HCT116 (cell line): ENCODE data around the gene TLR2. TPM values are rescaled to one million over a fixed set of nuclear protein-coding genes. Genes with fewer than 3 reads are reported as not detected.

Experiments
- ATAC-seq: fragments of 200-7000 bp; cut with Tn5 transposase; 2 replicates; pipeline ENCODE4 v1.9.1; 2020; ENCODE audit warnings: mild to moderate bottlenecking, moderate library complexity
- BruUV-seq: library from RNA; stranded (reverse); fragments of 400-500 nt; replicated peaks from 2 replicates; lab custom pipeline; 2021; lab: Mats Ljungman, UMichigan
- CTCF ChIA-PET: fragments of 300-600 bp; sonication (Branson Sonifier 250); formaldehyde crosslinking; loops from one replicate; lab custom pipeline; 2021; ENCODE audit warnings: antibody characterized with exemption; lab: Charles Lee
- POLR2A ChIA-PET: fragments of 300-600, 350-600 bp; sonication (Branson Sonifier 250); formaldehyde crosslinking; loops from one replicate; lab custom pipeline; 2021; ENCODE audit warnings: antibody characterized with exemption; lab: Charles Lee
- RAD21 ChIA-PET, 2 experiments: fragments of 300-600 bp; sonication (Branson Sonifier 250); formaldehyde crosslinking; loops; one replicate each; lab custom pipeline; 2023; ENCODE audit warnings: low total read pairs in 2 of 2; ENCODE audit not compliant: uncharacterized antibody in 2 of 2, unreplicated experiment in 2 of 2, low non-redundant PET in 1 of 2; lab: Charles Lee
- DNase-seq: peaks from one replicate; pipeline ENCODE4 v3.0.0-alpha.2; 2010; ENCODE audit warnings: low read depth, low spot score
- H2AFZ ChIP-seq: fragments of 200-600 bp; shearing (Covaris generic), sonication (generic); 2 replicates; pipeline ENCODE4 v1.6.1; 2017; ENCODE audit warnings: low read depth, mixed run types, mixed read lengths, antibody characterized with exemption, low read length; ENCODE audit not compliant: poor library complexity, severe bottlenecking
- H3K27ac ChIP-seq: 2 replicates; pipeline ENCODE4 v1.5.1; 2012; ENCODE audit warnings: low read depth, low read length
- H3K27me3 ChIP-seq: fragments of 200-600 bp; sonication (generic); 2 replicates; pipeline ENCODE4 v1.6.1; 2016; ENCODE audit warnings: mixed run types, low read length, mixed read lengths; ENCODE audit not compliant: insufficient read depth
- H3K36me3 ChIP-seq, 2 experiments: fragments of 200-500 bp in 1 of 2; fragments of 200-600 bp in 1 of 2; sonication (Bioruptor generic) in 1 of 2; sonication (generic) in 1 of 2; 2 replicates each; pipeline versions ENCODE4 v1.5.1 to v1.6.1; 2014 to 2016; ENCODE audit warnings: low read length in 2 of 2, inconsistent platforms in 1 of 2, mixed read lengths in 1 of 2, mixed run types in 1 of 2; ENCODE audit not compliant: insufficient read depth in 2 of 2, control insufficient read depth in 1 of 2
- H3K4me1 ChIP-seq, 2 experiments: fragments of 200-600 bp in 1 of 2; sonication (generic) in 1 of 2; 2 replicates each; pipeline versions ENCODE4 v1.5.1 to v1.6.1; 2012 to 2017; ENCODE audit warnings: low read length in 2 of 2, inconsistent platforms in 1 of 2, mild to moderate bottlenecking in 1 of 2, mixed read lengths in 1 of 2, mixed run types in 1 of 2, moderate library complexity in 1 of 2; ENCODE audit not compliant: insufficient read depth in 2 of 2, control insufficient read depth in 1 of 2
- H3K4me2 ChIP-seq: fragments of 200-600 bp; sonication (generic); 2 replicates; pipeline ENCODE4 v1.6.1; 2017; ENCODE audit warnings: mixed run types, low read length, mixed read lengths
- H3K4me3 ChIP-seq, 2 experiments: fragments of 200-600 bp in 1 of 2; sonication (generic) in 1 of 2; replicated peaks in 1 of 2; 2 replicates each; pipeline ENCODE4 v1.5.1; 2011 to 2016; ENCODE audit warnings: low read length in 2 of 2, control low read depth in 1 of 2, low read depth in 1 of 2, mild to moderate bottlenecking in 1 of 2, mixed read lengths in 1 of 2, mixed run types in 1 of 2
- H3K79me2 ChIP-seq: fragments of 200-600 bp; sonication (generic); 2 replicates; pipeline ENCODE4 v1.6.1; 2017; ENCODE audit warnings: mild to moderate bottlenecking, mixed run types, low read length, moderate library complexity, mixed read lengths; ENCODE audit not compliant: insufficient read depth
- H3K9ac ChIP-seq: fragments of 200-600 bp; sonication (generic); 2 replicates; pipeline ENCODE4 v1.6.1; 2016; ENCODE audit warnings: low read length, mixed read lengths
- H3K9me2 ChIP-seq: fragments of 200-600 bp; sonication (generic), shearing (Covaris generic); 2 replicates; pipeline ENCODE4 v1.6.1; 2017; ENCODE audit warnings: mixed run types, mild to moderate bottlenecking, moderate library complexity; ENCODE audit not compliant: insufficient read depth
- H3K9me3 ChIP-seq, 2 experiments: fragments of 200-500 bp in 1 of 2; fragments of 200-600 bp in 1 of 2; sonication (Bioruptor generic) in 1 of 2; sonication (generic) in 1 of 2; 2 replicates each; pipeline ENCODE4 v1.6.1; 2014 to 2017; ENCODE audit warnings: low read length in 2 of 2, mixed read lengths in 2 of 2, inconsistent platforms in 1 of 2, low read depth in 1 of 2, mild to moderate bottlenecking in 1 of 2, mixed run types in 1 of 2, moderate library complexity in 1 of 2; ENCODE audit not compliant: control insufficient read depth in 1 of 2, insufficient read depth in 1 of 2
- H4K20me1 ChIP-seq: fragments of 200-600 bp; sonication (generic), shearing (Covaris generic); 2 replicates; pipeline ENCODE4 v1.6.1; 2017; ENCODE audit warnings: mixed run types, mild to moderate bottlenecking, moderate library complexity; ENCODE audit not compliant: insufficient read depth
- CBX3 ChIP-seq: IDR thresholded peaks from 2 replicates; pipeline ENCODE4 v1.6.1; 2012; ENCODE audit warnings: low read depth
- ELF1 ChIP-seq: IDR thresholded peaks from 2 replicates; pipeline ENCODE4 v1.6.1; 2012; ENCODE audit warnings: low read depth, borderline replicate concordance
- EZH2phosphoT487 ChIP-seq: fragments of 200-600 bp; IDR thresholded peaks from 2 replicates; pipeline ENCODE4 v1.6.1; 2018; ENCODE audit warnings: antibody characterized with exemption, borderline replicate concordance
- FOSL1 ChIP-seq: IDR thresholded peaks from 2 replicates; pipeline ENCODE4 v1.6.1; 2012; ENCODE audit warnings: low read depth
- JUND ChIP-seq: IDR thresholded peaks from 2 replicates; pipeline ENCODE4 v1.6.1; 2012
- POLR2A ChIP-seq: IDR thresholded peaks from 2 replicates; pipeline ENCODE4 v1.7.0; 2011; ENCODE audit warnings: borderline replicate concordance; ENCODE audit not compliant: insufficient read depth, insufficient read length; ENCODE audit errors: extremely low read depth
- POLR2AphosphoS5 ChIP-seq: IDR thresholded peaks from 2 replicates; pipeline ENCODE4 v1.6.1; 2011; ENCODE audit warnings: mild to moderate bottlenecking, low read depth, low read length, moderate library complexity
- RAD21 ChIP-seq: IDR thresholded peaks from 2 replicates; pipeline ENCODE4 v1.6.1; 2012; ENCODE audit warnings: low read depth, mild to moderate bottlenecking
- SP1 ChIP-seq: IDR thresholded peaks from 2 replicates; pipeline ENCODE4 v1.6.1; 2012; ENCODE audit warnings: low read depth
- SRF ChIP-seq: IDR thresholded peaks from 2 replicates; pipeline ENCODE4 v1.6.1; 2012; ENCODE audit warnings: low read depth
- YY1 ChIP-seq: IDR thresholded peaks from 2 replicates; pipeline ENCODE4 v1.6.1; 2011; ENCODE audit warnings: low read length, low read depth, moderate library complexity, mild to moderate bottlenecking; ENCODE audit not compliant: insufficient replicate concordance; ENCODE audit errors: extremely low read depth
- ZNF274 ChIP-seq: fragments of 200-500 bp; sonication (Bioruptor generic); IDR thresholded peaks from 2 replicates; pipeline ENCODE4 v1.6.1; 2014; ENCODE audit warnings: mild to moderate bottlenecking, low read depth, low read length, inconsistent platforms
- intact Hi-C: fragments of 100-400 bp; cut with micrococcal nuclease; formaldehyde crosslinking; loops from 2 replicates; pipeline ENCODE4 v1.10.0; 2022
- total RNA-seq: library from RNA; stranded (reverse); gene quantifications from one replicate; pipeline ENCODE4 v1.2.1, GENCODE V29; 2021; ENCODE audit not compliant: unreplicated experiment
- TF ChIP-seq, protein P1 (sequence below), 3 experiments: fragments of 200-600 bp in 1 of 3; sonication (generic) in 1 of 3; IDR thresholded peaks in 2 of 3; conservative IDR thresholded peaks in 1 of 3; 2 replicates each; pipeline ENCODE4 v1.5.1; 2012 to 2017; ENCODE audit warnings: low read depth in 2 of 3, low read length in 2 of 3, antibody characterized with exemption in 1 of 3, borderline replicate concordance in 1 of 3, control low read depth in 1 of 3, mild to moderate bottlenecking in 1 of 3, mixed read lengths in 1 of 3, mixed run types in 1 of 3, moderate library complexity in 1 of 3; ENCODE audit not compliant: insufficient read depth in 1 of 3
- TF ChIP-seq, protein P2 (sequence below): IDR thresholded peaks from 2 replicates; pipeline ENCODE4 v1.6.1; 2011; ENCODE audit warnings: mild to moderate bottlenecking, low read length, moderate library complexity; ENCODE audit not compliant: insufficient replicate concordance; ENCODE audit errors: extremely low read depth

The TLR2 gene
- total RNA-seq, 1 experiment from 2014 or later: 0.12 TPM

DNA sequence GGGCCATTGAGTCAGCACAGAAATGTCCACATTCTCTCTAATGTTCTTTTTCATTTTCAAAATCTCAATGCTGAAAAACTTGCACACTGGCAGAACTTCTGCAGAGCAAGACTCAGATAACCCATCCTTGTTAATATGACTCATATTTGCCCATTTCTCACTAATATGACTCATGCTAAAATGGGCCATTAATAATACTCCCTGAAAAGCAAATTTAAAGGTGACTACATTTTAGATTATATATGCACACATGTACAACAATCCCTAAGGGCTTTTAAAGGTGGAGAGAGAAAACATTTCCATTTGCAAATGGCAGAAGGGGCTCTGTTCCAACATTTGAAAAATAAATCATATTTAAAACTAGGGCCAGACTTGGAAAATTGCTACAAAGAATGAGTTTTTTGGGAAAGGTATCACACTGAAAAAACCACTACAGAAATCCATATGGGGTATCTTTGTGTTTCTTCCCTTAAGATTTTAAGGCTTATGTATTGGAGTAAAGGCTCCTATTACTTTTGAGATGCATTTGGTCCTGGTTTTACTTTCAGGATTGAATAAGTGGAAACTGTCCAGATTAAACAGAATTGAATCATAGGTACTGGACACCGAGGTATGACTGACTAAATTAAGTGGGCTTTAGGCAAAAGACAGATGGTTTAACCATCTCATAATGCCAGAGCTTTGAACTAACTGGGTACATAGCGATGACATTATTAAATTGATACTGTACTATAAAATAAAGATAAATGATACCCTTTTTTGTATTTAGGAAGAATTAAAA lies 30.0 kb downstream of the TLR2 start (continued):
- TF ChIP-seq, protein P1, sequence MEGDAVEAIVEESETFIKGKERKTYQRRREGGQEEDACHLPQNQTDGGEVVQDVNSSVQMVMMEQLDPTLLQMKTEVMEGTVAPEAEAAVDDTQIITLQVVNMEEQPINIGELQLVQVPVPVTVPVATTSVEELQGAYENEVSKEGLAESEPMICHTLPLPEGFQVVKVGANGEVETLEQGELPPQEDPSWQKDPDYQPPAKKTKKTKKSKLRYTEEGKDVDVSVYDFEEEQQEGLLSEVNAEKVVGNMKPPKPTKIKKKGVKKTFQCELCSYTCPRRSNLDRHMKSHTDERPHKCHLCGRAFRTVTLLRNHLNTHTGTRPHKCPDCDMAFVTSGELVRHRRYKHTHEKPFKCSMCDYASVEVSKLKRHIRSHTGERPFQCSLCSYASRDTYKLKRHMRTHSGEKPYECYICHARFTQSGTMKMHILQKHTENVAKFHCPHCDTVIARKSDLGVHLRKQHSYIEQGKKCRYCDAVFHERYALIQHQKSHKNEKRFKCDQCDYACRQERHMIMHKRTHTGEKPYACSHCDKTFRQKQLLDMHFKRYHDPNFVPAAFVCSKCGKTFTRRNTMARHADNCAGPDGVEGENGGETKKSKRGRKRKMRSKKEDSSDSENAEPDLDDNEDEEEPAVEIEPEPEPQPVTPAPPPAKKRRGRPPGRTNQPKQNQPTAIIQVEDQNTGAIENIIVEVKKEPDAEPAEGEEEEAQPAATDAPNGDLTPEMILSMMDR (IDR thresholded peaks at IDR 0.05 in 2 of 3, conservative IDR thresholded peaks at IDR 0.05 in 1 of 3; ENCODE audit: borderline replicate concordance in 1 of 3, insufficient read depth in 1 of 3, low read depth in 2 of 3, low read length in 2 of 3): no peak
- TF ChIP-seq CBX3: 0 out of 2 replicates have a peak, but pooled peaks have one; percentile 32

GRCh38 chr4:153722036-153722435 lies 38.0 kb downstream of the TLR2 start:
- Histone ChIP-seq H3K4me3 (no peak overlapping the region), H3K27me3 (no peaks in the 10 kb centered on the region), H3K4me1 (no peaks in the 10 kb centered on the region), H3K27ac (no peak overlapping the region), H3K36me3 (no peaks in the 10 kb centered on the region), H4K20me1 (no peaks in the 10 kb centered on the region), H3K9me3 (no peaks in the 10 kb centered on the region), H3K9ac (no peak overlapping the region), H2AFZ (no peak overlapping the region), H3K9me2 (no peaks in the 10 kb centered on the region)
- DNase-seq: no peak
- intact Hi-C loops: no loop called here
- RAD21 ChIA-PET: no interaction called here
- no peak for TF ChIP-seq POLR2AphosphoS5
- no peak for TF ChIP-seq ELF1
- TF ChIP-seq, protein P2, sequence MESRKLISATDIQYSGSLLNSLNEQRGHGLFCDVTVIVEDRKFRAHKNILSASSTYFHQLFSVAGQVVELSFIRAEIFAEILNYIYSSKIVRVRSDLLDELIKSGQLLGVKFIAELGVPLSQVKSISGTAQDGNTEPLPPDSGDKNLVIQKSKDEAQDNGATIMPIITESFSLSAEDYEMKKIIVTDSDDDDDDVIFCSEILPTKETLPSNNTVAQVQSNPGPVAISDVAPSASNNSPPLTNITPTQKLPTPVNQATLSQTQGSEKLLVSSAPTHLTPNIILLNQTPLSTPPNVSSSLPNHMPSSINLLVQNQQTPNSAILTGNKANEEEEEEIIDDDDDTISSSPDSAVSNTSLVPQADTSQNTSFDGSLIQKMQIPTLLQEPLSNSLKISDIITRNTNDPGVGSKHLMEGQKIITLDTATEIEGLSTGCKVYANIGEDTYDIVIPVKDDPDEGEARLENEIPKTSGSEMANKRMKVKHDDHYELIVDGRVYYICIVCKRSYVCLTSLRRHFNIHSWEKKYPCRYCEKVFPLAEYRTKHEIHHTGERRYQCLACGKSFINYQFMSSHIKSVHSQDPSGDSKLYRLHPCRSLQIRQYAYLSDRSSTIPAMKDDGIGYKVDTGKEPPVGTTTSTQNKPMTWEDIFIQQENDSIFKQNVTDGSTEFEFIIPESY: no peak
- no peak for TF ChIP-seq SP1
- TF ChIP-seq RAD21: no peak
- TF ChIP-seq FOSL1: no peak
- no peak for TF ChIP-seq SRF
- no peak for TF ChIP-seq ZNF274
- no peak for TF ChIP-seq POLR2A
- no peak for TF ChIP-seq YY1
- no peak for TF ChIP-seq EZH2phosphoT487
- TF ChIP-seq CBX3: no peak
- TF ChIP-seq JUND: no peak
- TF ChIP-seq, all 23 proteins: peak for 0
- BruUV-seq: no TSS peak
- ChIA-PET CTCF (interaction anchor here (0.6 kb wide), 1 partner anchor 965 kb away, joined by 3 read pairs; no protein-coding TSS in a partner anchor), POLR2A (no interaction called here)
- no peaks in the 10 kb centered on the region for H3K79me2 ChIP-seq
- no peak overlapping the region for H3K4me2 ChIP-seq
- ATAC-seq: no peak
